Vagina (tissue), 2 donors: ENCODE data around the gene NMU. TPM values are rescaled to one million over a fixed set of nuclear protein-coding genes. Genes with fewer than 3 reads are reported as not detected.

Experiments used
- DNase-seq, 2 donors: peaks; one replicate each; pipeline ENCODE4 v3.0.0-alpha.2; 2017; ENCODE audit errors: extremely low spot score in 2 of 2
- H3K27ac ChIP-seq: fragments of 200-600 bp; sonication (generic); one replicate; pipeline ENCODE4 v1.5.1; 2019
- H3K27me3 ChIP-seq: fragments of 200-600 bp; sonication (generic); one replicate; pipeline ENCODE4 v1.5.1; 2019
- H3K36me3 ChIP-seq, 2 donors: fragments of 200-600 bp; sonication (generic); one replicate each; pipeline ENCODE4 v1.5.1; 2017 to 2019
- H3K4me1 ChIP-seq: fragments of 200-600 bp; sonication (generic); one replicate; pipeline ENCODE4 v1.5.1; 2019
- H3K4me3 ChIP-seq, 2 donors: fragments of 200-600 bp; sonication (generic); 1 replicate in 1 of 2; 2 replicates in 1 of 2; pipeline ENCODE4 v1.5.1; 2016 to 2019
- H3K9me3 ChIP-seq: fragments of 200-600 bp; sonication (generic); one replicate; pipeline ENCODE4 v1.5.1; 2019
- POLR2A ChIP-seq, 2 donors: fragments of 450-650 bp; IDR thresholded peaks; one replicate each; pipeline ENCODE4 v1.6.1; 2017; ENCODE audit warnings: antibody characterized with exemption in 2 of 2, mild to moderate bottlenecking in 2 of 2, moderate library complexity in 2 of 2
- POLR2AphosphoS5 ChIP-seq, 2 donors: sonication (generic); formaldehyde crosslinking; IDR thresholded peaks; one replicate each; pipeline ENCODE4 v1.9.0; 2017; ENCODE audit warnings: antibody characterized with exemption in 2 of 2, mild to moderate bottlenecking in 2 of 2, low read depth in 1 of 2; ENCODE audit not compliant: insufficient read depth in 1 of 2
- intact Hi-C: fragments of 100-400 bp; cut with DNase I; formaldehyde crosslinking; loops from one replicate; pipeline ENCODE4 v1.15.1; 2023
- total RNA-seq: library from RNA; depleted of rRNA; stranded (reverse); fragments of >200 nt; gene quantifications from one replicate; pipeline ENCODE4 v1.2.3, GENCODE V29; 2016
- TF ChIP-seq, protein P1 (sequence below), 3 experiments: fragments of 450-650 bp in 2 of 3; fragments of 200-600 bp in 1 of 3; sonication (generic) in 1 of 3; IDR thresholded peaks; one replicate each; pipeline ENCODE4 v1.5.1; 2017 to 2019; ENCODE audit warnings: antibody characterized with exemption in 3 of 3, mild to moderate bottlenecking in 2 of 3, moderate library complexity in 2 of 3

The NMU gene
- total RNA-seq, 1 donor from 2014 or later: 8.1 TPM

DNA sequence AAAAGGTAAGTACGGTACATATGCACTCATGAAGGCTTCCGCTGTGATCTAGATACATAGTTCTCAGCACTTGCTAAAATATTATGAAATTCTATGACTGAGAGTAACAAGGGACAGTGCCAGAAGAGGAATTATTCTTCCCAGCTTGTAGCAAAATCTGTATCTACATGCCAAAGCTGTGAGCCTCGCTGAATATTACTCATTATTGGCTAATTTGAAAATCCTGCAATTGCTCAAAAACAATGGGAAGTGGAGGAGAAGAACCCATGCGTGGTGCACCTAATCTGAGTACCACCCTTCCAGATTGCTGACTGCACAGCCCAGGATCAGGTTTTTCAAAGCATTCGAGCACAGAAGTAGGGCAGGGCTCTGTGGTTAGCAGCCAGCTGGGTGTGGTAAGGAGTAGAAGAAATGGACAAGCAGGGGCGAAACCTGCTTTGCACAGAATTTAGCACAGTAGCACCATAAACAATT is 26.7 kb downstream of the NMU start:
- H3K4me1 ChIP-seq: no peaks in the 10 kb centered on the region
- no peaks in the 10 kb centered on the region for H3K27me3 ChIP-seq
- intact Hi-C loops: no loop called here
- H3K4me3 ChIP-seq: no peak overlapping the region
- TF ChIP-seq, protein P1, sequence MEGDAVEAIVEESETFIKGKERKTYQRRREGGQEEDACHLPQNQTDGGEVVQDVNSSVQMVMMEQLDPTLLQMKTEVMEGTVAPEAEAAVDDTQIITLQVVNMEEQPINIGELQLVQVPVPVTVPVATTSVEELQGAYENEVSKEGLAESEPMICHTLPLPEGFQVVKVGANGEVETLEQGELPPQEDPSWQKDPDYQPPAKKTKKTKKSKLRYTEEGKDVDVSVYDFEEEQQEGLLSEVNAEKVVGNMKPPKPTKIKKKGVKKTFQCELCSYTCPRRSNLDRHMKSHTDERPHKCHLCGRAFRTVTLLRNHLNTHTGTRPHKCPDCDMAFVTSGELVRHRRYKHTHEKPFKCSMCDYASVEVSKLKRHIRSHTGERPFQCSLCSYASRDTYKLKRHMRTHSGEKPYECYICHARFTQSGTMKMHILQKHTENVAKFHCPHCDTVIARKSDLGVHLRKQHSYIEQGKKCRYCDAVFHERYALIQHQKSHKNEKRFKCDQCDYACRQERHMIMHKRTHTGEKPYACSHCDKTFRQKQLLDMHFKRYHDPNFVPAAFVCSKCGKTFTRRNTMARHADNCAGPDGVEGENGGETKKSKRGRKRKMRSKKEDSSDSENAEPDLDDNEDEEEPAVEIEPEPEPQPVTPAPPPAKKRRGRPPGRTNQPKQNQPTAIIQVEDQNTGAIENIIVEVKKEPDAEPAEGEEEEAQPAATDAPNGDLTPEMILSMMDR (IDR thresholded peaks at IDR 0.05): no peak
- TF ChIP-seq POLR2AphosphoS5 (IDR thresholded peaks at IDR 0.05; ENCODE audit: insufficient read depth in 1 of 2, low read depth in 1 of 2): peak in 1 of 2 donors; percentile 75
- no peak for DNase-seq
- H3K9me3 ChIP-seq: no peaks in the 10 kb centered on the region
- no peak overlapping the region for H3K27ac ChIP-seq
- no peaks in the 10 kb centered on the region for H3K36me3 ChIP-seq

- no peak for DNase-seq
- Histone ChIP-seq H3K4me1 (no peaks in the 10 kb centered on the region), H3K4me3 (no peak overlapping the region), H3K27ac (no peak overlapping the region), H3K9me3 (no peaks in the 10 kb centered on the region), H3K36me3 (no peaks in the 10 kb centered on the region), H3K27me3 (no peaks in the 10 kb centered on the region)
- intact Hi-C loops: no loop called here
- TF ChIP-seq, protein P1 (IDR thresholded peaks at IDR 0.05): no peak
- no peak for TF ChIP-seq POLR2AphosphoS5 (IDR thresholded peaks at IDR 0.05; ENCODE audit: insufficient read depth in 1 of 2, low read depth in 1 of 2)
- TF ChIP-seq POLR2A (IDR thresholded peaks at IDR 0.05): no peak
Observed at GRCh38 chr4:55608591-55608990, 27.5 kb downstream of the NMU start.

GRCh38 chr4:55604996-55605395 is 31.1 kb downstream of the NMU start:
- Histone ChIP-seq H3K36me3 (no peaks in the 10 kb centered on the region), H3K4me1 (no peaks in the 10 kb centered on the region), H3K9me3 (no peaks in the 10 kb centered on the region), H3K27ac (no peak overlapping the region), H3K27me3 (no peaks in the 10 kb centered on the region), H3K4me3 (no peak overlapping the region)
- intact Hi-C loops: no loop called here
- TF ChIP-seq, protein P1 (IDR thresholded peaks at IDR 0.05): no peak
- TF ChIP-seq POLR2AphosphoS5 (IDR thresholded peaks at IDR 0.05; ENCODE audit: insufficient read depth in 1 of 2, low read depth in 1 of 2): no peak
- no peak for TF ChIP-seq POLR2A (IDR thresholded peaks at IDR 0.05)
- no peak for DNase-seq

- intact Hi-C loops: no loop called here
- Histone ChIP-seq H3K4me3 (no peak overlapping the region), H3K4me1 (no peaks in the 10 kb centered on the region), H3K9me3 (no peaks in the 10 kb centered on the region), H3K27me3 (no peaks in the 10 kb centered on the region), H3K36me3 (no peaks in the 10 kb centered on the region), H3K27ac (no peak overlapping the region)
- TF ChIP-seq POLR2AphosphoS5 (IDR thresholded peaks at IDR 0.05; ENCODE audit: insufficient read depth in 1 of 2, low read depth in 1 of 2) (no peak), POLR2A (IDR thresholded peaks at IDR 0.05) (no peak)
- TF ChIP-seq, protein P1 (IDR thresholded peaks at IDR 0.05): no peak
- no peak for DNase-seq
Observed at GRCh38 chr4:55600640-55601039, 35.5 kb downstream of the NMU start.

GRCh38 chr4:55598641-55599040 is 37.5 kb downstream of the NMU start:
- TF ChIP-seq POLR2AphosphoS5 (IDR thresholded peaks at IDR 0.05; ENCODE audit: insufficient read depth in 1 of 2, low read depth in 1 of 2): no peak
- TF ChIP-seq, protein P1 (IDR thresholded peaks at IDR 0.05): no peak
- no peak for TF ChIP-seq POLR2A (IDR thresholded peaks at IDR 0.05)
- H3K27ac ChIP-seq: no peak overlapping the region
- H3K4me3 ChIP-seq: no peak overlapping the region
- intact Hi-C loops: no loop called here
- DNase-seq: no peak
- H3K9me3 ChIP-seq: no peaks in the 10 kb centered on the region
- H3K36me3 ChIP-seq: no peaks in the 10 kb centered on the region
- no peaks in the 10 kb centered on the region for H3K27me3 ChIP-seq
- H3K4me1 ChIP-seq: no peaks in the 10 kb centered on the region
